Activated T-cell treated with anti-CD3 and anti-CD28 coated beads for 48 hours (primary cell): Measurements from ENCODE around the gene CENPE.

Experiments
- DNase-seq: peaks from one replicate; pipeline ENCODE4 v3.0.0-alpha.2; 2020; ENCODE audit warnings: low read depth

The CENPE gene

GRCh38 chr4:103075435-103075893 is 122.7 kb downstream of the CENPE start:
- no peak for DNase-seq

- no peak for DNase-seq
These were observed 123.3 kb downstream of the CENPE start for GRCh38 chr4:103074744-103075434.

- DNase-seq, result no peak
These were observed 124.2 kb downstream of the CENPE start for GRCh38 chr4:103073792-103074438.

GRCh38 chr4:103067841-103068547 is 130.1 kb downstream of the CENPE start:
- no peak for DNase-seq

GRCh38 chr4:103060453-103061148 is 137.5 kb downstream of the CENPE start:
- DNase-seq, result no peak
